Astrocyte (in vitro differentiated cells and primary cell): ENCODE data around the gene AMMECR1.

Experiments
- CTCF ChIP-seq: IDR thresholded peaks from 2 replicates; pipeline ENCODE4 v1.5.1; 2011; ENCODE audit warnings: low read depth, mild to moderate bottlenecking, inconsistent platforms, low read length, moderate library complexity; ENCODE audit not compliant: insufficient read depth
- EZH2 ChIP-seq: IDR thresholded peaks from 2 replicates; pipeline ENCODE4 v1.6.1; 2012; ENCODE audit warnings: mild to moderate bottlenecking, low read length, inconsistent platforms; ENCODE audit not compliant: insufficient read depth

GRCh38 chrX:110327336-110327735 lies 9.5 kb upstream of the AMMECR1 start:
- TF ChIP-seq CTCF (no peak), EZH2 (no peak)
